NCI-H345 (cell line): ENCODE results near the gene PDE4DIP.
"Not testable (repeated sequence)": the region's sequence is repeated elsewhere in the genome, so short reads cannot be mapped to it uniquely, and the experiment has no call there.

ENCODE experiments used
- DNase-seq: peaks from one replicate; lab custom pipeline; 2025; lab: John Stamatoyannopoulos, UW

Gene PDE4DIP

DNA sequence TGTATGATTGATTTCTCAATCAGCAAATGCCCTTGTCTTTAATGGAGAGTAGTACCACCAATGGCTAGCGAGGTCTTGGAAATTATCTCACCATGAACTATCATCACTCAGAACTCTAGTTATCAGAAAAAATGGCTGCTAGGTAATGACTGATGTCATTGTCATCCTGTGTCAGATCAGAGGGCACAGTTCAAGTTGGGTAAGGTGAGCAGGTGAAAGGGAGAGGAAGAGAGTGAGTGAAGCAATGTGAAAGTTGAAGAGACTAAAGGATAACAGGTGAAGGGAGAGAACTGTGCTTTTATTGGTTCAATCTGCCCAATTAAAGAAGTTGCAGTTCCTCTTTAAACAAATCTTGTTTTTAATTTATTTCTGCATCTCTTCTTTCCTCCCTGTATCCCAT is 76.8 kb downstream of the PDE4DIP start:
- DNase-seq = not testable (repeated sequence)

DNA sequence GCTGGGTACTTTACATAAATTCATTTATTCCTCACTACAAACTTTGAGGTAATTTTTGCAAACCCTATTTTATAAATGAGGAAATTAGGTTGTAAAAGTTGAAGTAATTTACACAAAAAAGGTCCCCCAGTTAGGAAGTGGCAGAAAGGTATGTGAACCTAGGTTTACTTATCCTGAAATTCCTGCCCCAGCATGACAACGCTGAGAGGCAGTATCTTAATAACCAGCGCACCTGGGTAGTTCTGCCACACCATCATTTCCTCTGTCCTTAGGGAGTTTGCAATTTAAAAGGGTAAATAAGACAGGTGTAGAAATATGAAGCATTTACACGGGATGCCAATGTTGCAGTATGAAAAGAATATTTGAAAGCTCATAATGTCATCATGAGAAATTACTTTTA is 79.6 kb downstream of the PDE4DIP start:
- DNase-seq = not testable (repeated sequence)

DNA sequence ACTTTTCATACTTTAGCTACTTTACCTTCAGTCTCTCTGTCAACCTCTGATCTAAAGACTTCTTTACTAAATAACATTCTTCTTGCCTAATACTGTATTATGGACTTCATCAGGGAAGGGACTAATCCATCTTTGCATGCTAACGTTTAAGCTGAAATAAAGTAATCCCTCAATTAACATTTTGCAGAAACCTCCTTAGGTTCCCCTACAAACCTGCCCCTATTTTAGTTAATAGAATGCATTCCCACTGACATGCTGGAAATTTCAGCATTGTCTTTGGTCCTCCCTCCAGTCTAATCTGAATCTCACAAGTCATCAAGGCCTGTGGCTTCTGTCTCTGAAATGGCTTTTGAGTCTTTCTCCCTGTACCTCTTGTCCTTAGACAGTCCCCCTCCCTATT is 83.4 kb downstream of the PDE4DIP start:
- not testable (repeated sequence) for DNase-seq

DNA sequence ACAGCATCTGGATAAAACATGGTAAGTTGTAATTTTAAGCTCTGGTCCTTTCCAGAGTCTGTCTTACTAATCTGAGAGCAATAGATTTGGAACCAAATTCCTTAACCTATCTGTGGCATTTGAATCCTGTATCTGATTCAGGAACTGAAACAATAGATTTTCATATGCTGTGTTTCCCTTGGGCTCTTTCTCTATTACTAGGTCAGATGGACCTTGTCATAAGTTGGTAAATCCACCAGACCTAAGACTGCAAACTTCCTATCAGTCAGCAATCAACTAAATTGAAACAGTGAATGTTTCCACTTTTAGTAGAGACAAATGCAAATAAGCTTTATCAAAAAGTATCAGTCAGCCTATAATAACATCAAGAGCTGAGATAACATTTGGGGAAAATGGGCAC is 85.0 kb downstream of the PDE4DIP start:
- not testable (repeated sequence) for DNase-seq

DNA sequence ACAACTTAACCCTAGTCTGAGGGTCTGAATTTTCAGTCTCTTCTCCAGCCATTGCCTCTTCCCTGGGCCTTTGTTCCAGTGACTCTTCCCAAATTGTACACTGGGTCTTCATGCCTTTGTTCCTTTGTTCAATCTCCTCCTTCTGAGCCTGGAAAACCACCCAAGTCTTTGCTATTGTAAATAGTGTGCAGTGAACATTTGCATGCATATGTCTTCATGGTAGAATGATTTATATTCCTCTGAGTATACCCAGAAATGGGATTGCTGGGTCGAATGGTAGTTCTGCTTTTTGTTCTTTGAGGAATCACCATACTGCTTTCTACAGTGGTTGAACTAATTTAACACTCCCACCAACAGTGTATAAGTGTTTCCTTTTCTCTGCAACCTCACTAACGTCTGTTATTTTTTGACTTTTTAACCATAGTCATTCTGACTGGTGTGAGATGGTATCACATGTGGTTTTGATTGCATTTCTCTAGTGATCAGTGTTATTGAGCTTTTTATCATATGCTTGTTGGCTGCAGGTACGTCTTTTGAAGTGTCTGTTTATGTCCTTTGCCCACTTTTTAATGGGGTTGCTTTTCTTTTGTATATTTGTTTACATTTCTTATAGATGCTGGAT is 91.3 kb downstream of the PDE4DIP start:
- not testable (repeated sequence) for DNase-seq

DNA sequence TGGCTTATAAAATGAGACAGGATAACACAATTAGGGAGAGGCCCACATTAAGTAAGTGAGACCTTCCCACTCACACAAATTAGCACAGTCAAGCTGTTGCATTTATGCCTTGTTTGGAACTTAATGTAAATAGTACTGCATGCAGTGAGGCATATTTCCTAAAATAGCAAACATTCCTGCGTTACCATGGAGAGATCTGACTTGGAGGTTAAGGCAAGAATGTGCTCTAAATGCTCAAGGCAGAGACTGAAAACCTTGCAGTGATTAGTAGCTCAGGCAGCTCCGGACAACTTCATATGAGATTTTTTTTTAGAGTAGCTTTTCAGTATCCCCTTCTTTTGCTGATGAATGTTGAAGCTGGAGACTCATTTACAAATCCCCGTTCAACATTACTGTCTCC is 98.7 kb downstream of the PDE4DIP start:
- not testable (repeated sequence) for DNase-seq

DNA sequence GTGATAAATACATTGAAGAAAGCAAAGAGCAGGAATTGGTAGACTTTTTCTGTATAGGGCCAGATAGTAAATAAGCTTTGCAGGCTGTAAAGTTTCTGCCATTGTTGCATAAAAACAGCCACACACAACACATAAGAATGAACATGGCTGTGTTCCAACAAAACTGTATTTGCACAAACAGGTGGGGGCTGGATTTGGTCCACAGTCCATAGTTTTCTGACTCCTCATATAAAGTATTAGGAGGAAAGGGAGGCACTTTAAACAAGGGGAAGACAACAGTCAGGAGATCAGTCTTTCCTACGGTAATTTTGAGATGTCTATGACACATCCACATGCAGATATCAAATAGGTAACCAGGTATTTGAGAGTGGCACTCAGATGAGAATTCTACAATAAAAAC is 100.9 kb downstream of the PDE4DIP start:
- not testable (repeated sequence) for DNase-seq

DNA sequence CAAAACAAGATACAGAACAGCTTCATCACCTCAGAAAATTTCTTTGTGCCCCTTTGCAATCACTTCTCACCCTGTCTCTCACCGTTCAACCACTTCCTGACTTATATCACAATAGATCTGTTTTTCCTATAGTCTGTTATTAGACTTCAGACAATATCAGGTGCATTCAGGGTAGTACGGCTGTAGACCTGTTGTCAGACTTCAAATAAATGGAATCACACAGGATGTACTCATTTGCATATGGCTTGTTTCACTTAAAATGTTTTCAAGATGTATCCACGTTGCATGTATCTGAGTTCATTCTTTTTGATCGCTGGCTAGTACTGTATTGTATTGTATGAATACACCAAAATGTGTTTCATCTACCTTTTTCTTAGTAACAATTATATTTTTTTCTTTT is 104.5 kb downstream of the PDE4DIP start:
- DNase-seq = not testable (repeated sequence)

DNA sequence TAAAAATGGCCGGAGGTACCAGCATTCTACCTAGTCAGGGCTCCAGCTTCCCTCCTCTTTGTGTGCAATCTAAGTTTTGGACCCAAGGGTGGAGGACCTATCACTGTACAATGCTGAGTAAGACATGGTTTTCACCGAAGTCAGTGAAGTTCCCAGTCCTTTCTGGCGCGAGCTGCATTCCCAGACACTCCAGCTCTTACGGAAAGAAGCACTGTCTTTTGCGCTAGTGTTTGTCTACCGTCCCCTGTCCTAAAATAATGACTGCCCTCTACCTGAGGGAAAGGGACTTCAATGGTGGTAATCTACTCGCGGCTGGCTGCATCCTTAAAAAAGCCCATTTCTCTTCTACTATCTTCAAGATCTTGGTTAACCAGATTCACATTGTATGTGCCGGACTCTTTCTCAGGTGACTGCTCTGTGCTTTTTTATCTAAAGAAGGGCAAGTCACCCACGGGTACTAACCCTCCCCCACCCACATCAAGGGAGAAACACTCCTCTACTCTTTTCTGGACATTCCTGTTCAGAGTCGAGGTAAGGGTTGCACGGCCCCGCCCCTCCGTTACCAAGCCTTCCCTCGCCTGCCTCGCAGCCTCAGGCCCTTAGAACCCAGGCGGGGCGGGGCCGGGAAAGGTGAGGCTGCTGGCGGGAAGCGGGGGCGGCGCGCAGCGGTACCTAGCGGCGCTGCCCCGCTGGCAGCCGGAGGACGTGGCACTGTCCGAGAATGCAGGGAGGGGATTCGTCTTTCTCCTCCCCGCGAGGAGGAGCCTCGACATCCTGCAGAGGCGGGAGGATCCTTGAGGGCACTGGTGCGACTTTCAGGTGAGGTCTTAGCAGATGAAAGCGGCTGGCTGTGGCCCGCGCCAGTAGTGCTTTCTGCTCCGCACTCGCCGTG is 107.4 kb downstream of the PDE4DIP start:
- DNase-seq = peak; percentile 92

DNA sequence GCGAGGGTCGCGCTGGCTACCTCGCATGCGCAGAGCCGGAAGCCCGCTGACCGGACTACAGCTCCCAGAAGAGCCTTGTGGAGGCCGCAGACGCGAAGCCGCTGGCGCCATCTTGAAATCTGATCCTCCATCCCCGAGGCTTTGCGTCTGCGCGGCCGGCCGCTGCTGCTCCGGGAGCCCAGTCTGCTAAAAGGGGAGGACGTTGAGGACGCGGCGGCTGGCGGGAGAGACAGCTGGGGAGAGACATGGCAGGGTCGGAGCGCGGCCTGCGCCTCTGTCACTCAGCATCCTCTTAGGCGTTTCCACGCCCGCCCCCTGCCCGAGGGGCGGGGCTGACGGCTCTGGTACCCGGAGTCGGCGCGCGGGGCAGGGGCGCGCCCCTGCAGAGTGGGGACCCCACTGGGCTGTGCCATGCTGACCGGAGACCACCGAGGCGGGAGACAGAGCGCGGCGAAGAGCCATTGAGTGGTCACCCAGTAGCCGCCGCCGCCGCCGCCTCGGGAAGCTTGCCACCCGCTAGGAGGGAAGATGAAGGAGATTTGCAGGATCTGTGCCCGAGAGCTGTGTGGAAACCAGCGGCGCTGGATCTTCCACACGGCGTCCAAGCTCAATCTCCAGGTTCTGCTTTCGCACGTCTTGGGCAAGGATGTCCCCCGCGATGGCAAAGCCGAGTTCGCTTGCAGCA is 108.2 kb downstream of the PDE4DIP start:
- not testable (repeated sequence) for DNase-seq

DNA sequence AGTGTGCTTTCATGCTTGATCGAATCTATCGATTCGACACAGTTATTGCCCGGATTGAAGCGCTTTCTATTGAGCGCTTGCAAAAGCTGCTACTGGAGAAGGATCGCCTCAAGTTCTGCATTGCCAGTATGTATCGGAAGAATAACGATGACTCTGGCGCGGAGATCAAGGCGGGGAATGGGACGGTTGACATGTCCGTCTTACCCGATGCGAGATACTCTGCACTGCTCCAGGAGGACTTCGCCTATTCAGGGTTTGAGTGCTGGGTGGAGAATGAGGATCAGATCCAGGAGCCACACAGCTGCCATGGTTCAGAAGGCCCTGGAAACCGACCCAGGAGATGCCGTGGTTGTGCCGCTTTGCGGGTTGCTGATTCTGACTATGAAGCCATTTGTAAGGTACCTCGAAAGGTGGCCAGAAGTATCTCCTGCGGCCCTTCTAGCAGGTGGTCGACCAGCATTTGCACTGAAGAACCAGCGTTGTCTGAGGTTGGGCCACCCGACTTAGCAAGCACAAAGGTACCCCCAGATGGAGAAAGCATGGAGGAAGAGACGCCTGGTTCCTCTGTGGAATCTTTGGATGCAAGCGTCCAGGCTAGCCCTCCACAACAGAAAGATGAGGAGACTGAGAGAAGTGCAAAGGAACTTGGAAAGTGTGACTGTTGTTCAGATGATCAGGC is 108.8 kb downstream of the PDE4DIP start:
- DNase-seq = peak; percentile 42

DNA sequence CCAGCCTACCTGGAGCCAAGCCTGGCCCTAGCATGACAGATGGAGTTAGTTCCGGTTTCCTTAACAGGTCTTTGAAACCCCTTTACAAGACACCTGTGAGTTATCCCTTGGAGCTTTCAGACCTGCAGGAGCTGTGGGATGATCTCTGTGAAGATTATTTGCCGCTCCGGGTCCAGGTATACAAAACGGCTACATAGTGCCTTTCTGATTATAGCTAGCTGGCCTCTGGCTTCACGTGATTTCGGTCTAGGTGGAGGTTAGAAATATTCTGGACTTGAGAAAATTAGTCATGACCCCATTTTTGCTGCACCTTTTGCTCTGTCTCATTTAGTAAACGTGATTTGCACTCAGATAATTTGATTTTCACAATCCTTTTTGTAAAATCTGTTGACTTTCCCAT is 109.5 kb downstream of the PDE4DIP start:
- DNase-seq = peak; percentile 19

DNA sequence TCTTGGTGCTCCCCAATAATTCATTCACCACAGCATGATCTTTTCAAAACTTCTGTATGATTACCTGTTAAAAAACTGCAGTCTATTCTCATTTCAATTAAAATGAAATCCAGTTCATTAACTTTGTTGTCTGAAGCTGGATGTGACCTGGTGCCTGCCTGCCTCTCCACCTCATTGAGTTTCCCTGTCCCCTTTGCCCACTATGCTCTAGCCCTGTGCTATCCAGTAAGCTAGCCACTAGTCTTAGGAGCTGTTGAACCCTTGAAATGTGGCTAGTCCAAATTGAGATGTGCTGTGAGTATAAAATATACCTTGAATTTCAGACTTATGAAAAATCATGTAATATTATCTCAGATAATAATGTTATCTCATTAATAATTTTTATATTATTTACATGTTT is 114.1 kb downstream of the PDE4DIP start:
- DNase-seq = not testable (repeated sequence)

DNA sequence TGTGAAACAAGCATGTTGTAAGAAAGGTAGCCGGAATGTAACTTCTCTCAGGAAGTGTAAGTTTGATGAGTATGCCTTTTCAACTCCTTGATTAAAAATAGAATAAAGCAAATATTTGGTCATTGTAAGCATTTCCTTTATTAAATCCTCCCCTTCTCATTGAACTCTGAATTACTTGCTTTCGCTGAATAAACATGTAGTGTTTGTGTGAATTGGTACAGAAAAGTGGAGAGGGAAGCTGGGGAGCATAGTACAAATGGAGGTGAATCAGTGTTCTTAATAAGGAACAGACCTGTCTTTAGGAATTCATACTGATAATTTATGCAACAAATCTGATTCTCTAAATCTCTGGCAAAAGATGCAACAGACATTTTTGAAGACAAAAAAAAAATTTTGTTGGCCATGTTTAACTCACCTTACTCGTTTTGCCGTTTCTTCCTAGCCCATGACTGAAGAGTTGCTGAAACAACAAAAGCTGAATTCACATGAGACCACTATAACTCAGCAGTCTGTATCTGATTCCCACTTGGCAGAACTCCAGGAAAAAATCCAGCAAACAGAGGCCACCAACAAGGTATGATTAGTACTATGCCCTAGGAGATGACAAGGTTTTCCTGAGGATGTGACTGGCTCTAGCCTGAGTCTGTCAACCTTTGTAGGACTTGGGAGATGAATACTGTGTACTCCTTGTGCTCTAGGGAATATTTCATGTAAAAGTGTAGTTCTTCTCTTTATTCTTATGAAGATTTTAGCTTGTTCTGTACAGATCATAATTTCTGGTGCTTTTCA is 116.2 kb downstream of the PDE4DIP start:
- not testable (repeated sequence) for DNase-seq

DNA sequence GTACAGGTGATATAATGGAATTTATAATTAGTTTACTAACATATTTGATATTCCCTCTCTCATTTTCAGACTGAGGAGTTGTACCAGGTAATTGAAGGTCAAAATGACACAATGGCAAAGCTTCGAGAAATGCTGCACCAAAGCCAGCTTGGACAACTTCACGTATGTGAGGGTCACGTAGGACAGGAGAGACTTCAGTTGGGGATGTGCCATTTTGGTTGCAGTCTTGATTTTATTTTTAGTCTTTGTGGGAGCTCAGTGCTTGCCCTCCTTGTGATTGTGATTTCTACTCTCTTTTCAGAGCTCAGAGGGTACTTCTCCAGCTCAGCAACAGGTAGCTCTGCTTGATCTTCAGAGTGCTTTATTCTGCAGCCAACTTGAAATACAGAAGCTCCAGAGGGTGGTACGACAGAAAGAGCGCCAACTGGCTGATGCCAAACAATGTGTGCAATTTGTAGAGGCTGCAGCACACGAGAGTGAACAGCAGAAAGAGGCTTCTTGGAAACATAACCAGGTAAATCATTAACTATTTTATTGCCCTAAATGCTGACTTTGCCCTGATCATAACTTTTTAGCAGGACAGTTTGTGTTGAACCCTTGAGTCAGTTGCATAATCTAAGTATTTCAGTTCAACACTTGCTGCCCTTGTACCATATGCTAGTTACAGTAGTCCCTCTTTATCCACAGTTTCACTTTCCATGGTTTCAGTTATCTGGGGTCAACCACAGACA is 118.1 kb downstream of the PDE4DIP start:
- not testable (repeated sequence) for DNase-seq

DNA sequence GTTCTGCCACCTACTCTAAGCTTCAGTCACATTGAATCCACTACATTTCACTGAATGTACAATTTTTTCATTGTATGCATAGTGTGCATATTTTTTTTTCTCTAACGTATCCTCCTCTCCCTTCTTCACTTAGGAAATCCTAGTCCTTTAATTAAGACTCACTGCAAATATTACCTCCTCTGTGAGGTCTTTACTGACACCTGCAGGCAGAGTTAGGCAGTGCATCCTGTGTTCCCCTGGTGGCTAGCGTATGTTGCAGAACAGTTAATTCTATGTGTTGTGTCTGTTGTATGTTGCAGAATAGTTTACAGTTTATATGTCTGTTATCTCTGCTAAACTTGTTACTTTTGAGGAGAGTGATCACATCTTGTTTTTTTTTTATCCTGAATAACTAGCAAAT is 121.9 kb downstream of the PDE4DIP start:
- DNase-seq = not testable (repeated sequence)

DNA sequence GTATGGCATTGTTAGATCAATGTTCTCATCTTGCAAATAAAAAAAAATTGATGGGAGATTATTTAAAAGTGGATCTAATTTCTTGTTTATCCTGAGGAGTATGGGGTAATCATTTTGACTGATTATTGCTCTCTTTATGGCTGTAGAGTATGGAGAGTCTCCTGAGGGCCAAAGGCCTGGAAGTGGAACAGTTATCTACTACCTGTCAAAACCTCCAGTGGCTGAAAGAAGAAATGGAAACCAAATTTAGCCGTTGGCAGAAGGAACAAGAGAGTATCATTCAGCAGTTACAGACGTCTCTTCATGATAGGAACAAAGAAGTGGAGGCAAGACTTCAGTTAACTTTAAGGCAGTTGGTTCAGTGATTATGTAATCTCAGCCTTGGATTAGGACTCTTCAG is 123.4 kb downstream of the PDE4DIP start:
- DNase-seq = not testable (repeated sequence)

DNA sequence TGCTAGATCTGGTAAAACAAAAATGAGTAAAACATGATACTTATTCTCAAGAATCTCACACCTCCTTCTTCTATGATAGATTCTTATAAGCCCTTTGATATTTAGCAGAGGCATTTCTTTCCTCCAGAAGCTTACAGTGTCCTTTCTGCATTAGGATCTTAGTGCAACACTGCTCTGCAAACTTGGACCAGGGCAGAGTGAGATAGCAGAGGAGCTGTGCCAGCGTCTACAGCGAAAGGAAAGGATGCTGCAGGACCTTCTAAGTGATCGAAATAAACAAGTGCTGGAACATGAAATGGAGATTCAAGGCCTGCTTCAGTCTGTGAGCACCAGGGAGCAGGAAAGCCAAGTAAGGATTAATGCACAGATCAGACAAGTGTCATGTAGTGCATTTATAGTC is 124.5 kb downstream of the PDE4DIP start:
- DNase-seq = not testable (repeated sequence)

DNA sequence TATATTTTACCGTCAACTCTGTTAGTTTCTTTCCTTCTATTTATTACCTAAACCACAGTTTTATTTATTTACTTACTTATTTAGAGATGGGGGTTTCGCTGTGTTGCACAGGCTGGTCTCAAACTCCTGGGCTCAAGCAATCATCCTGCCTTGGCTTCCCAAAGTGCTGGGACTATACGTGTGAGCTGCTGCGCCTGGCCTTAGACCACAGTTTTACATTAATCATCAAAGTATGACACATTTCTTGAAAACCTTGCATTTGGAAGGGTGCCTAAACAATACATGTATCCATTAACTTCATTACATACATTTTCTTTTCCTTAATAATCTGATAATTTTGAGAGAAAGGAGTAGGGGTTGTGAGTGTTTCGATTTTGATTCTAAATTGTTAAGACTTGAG is 124.9 kb downstream of the PDE4DIP start:
- not testable (repeated sequence) for DNase-seq

DNA sequence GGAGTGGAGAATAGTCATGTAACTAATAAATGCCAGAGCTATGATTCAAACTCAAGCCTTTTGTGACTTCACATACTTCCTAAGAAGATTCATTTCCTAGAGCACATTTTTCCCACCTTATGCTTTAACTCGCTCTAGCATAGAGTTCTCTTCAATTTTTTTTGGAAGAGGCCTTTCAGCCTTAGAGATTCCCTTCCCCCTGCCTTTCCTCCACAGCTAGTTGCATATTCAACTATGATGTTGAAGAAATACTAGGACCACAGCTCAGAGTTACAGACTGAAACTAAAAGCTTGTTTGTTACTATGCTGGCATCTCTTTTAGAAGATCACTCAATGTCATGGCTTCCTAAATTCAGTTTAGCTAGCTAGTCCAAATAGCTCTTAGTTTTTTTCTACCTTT is 131.2 kb downstream of the PDE4DIP start:
- not testable (repeated sequence) for DNase-seq
